H9 (cell line): ENCODE measurements around the gene KRTAP4-9. TPM values are rescaled to one million over a fixed set of nuclear protein-coding genes. Genes with fewer than 3 reads are reported as not detected.

Experiments used
- DNase-seq: peaks from one replicate; pipeline ENCODE4 v3.0.0-alpha.2; 2017
- H2AFZ ChIP-seq: one replicate; pipeline ENCODE4 v1.6.1; 2013; ENCODE audit warnings: mild to moderate bottlenecking, low read length, control low read depth, moderate library complexity
- H2AK5ac ChIP-seq: 2 replicates; pipeline ENCODE4 v1.6.1; 2013; ENCODE audit warnings: low read length, control low read depth, mixed read lengths; ENCODE audit not compliant: insufficient read length
- H2BK120ac ChIP-seq: one replicate; pipeline ENCODE4 v1.6.1; 2013; ENCODE audit warnings: low read depth, mild to moderate bottlenecking, low read length, control low read depth, inconsistent platforms; ENCODE audit not compliant: poor library complexity, severe bottlenecking
- H2BK12ac ChIP-seq: 2 replicates; pipeline ENCODE4 v1.6.1; 2013; ENCODE audit warnings: low read length, control low read depth, mixed read lengths, low read depth; ENCODE audit not compliant: insufficient read length
- H2BK15ac ChIP-seq: 2 replicates; pipeline ENCODE4 v1.6.1; 2013; ENCODE audit warnings: low read depth, low read length, control low read depth
- H2BK20ac ChIP-seq: one replicate; pipeline ENCODE4 v1.6.1; 2013; ENCODE audit warnings: low read depth, mild to moderate bottlenecking, low read length, control low read depth, inconsistent platforms; ENCODE audit not compliant: poor library complexity, severe bottlenecking
- H2BK5ac ChIP-seq: 2 replicates; pipeline ENCODE4 v1.6.1; 2013; ENCODE audit warnings: low read length, control low read depth, mixed read lengths; ENCODE audit not compliant: insufficient read length
- H3K14ac ChIP-seq: 2 replicates; pipeline ENCODE4 v1.6.1; 2013; ENCODE audit warnings: low read length, control low read depth; ENCODE audit not compliant: insufficient read depth
- H3K18ac ChIP-seq: 2 replicates; pipeline ENCODE4 v1.6.1; 2013; ENCODE audit warnings: low read depth, mild to moderate bottlenecking, mixed read lengths, low read length, control low read depth; ENCODE audit not compliant: insufficient read length
- H3K23ac ChIP-seq: 2 replicates; pipeline ENCODE4 v1.6.1; 2013; ENCODE audit warnings: low read length, control low read depth, mixed read lengths, low read depth; ENCODE audit not compliant: insufficient read length
- H3K23me2 ChIP-seq: 2 replicates; pipeline ENCODE4 v1.6.1; 2013; ENCODE audit warnings: low read depth, mild to moderate bottlenecking, mixed read lengths, low read length, control low read depth; ENCODE audit not compliant: insufficient read length, poor library complexity, severe bottlenecking
- H3K27ac ChIP-seq: 2 replicates; pipeline ENCODE4 v1.5.1; 2013; ENCODE audit warnings: low read length, control low read depth, mixed read lengths, low read depth; ENCODE audit not compliant: insufficient read length
- H3K27me3 ChIP-seq: 2 replicates; pipeline ENCODE4 v1.6.1; 2013; ENCODE audit warnings: low read length, control low read depth, inconsistent platforms; ENCODE audit not compliant: insufficient read depth
- H3K4ac ChIP-seq: 2 replicates; pipeline ENCODE4 v1.6.1; 2013; ENCODE audit warnings: low read depth, mild to moderate bottlenecking, control low read depth, inconsistent platforms, low read length, moderate library complexity
- H3K4me1 ChIP-seq: 2 replicates; pipeline ENCODE4 v1.6.1; 2013; ENCODE audit warnings: low read length, control low read depth, inconsistent platforms; ENCODE audit not compliant: insufficient read depth
- H3K4me2 ChIP-seq: 2 replicates; pipeline ENCODE4 v1.6.1; 2013; ENCODE audit warnings: low read length, control low read depth, mixed read lengths; ENCODE audit not compliant: insufficient read length, insufficient read depth
- H3K56ac ChIP-seq: 2 replicates; pipeline ENCODE4 v1.6.1; 2013; ENCODE audit warnings: low read depth, mild to moderate bottlenecking, mixed read lengths, low read length, control low read depth; ENCODE audit not compliant: insufficient read length
- H3K79me1 ChIP-seq: 2 replicates; pipeline ENCODE4 v1.6.1; 2013; ENCODE audit warnings: low read depth, mild to moderate bottlenecking, moderate library complexity, low read length, control low read depth, inconsistent platforms; ENCODE audit not compliant: insufficient read depth, poor library complexity, severe bottlenecking
- H3K79me2 ChIP-seq: 2 replicates; pipeline ENCODE4 v1.6.1; 2013; ENCODE audit warnings: low read length, control low read depth, inconsistent platforms; ENCODE audit not compliant: insufficient read depth
- H3K9ac ChIP-seq: 2 replicates; pipeline ENCODE4 v1.6.1; 2013; ENCODE audit warnings: low read length, control low read depth, mixed read lengths; ENCODE audit not compliant: insufficient read length; ENCODE audit errors: extremely low read depth
- H3K9me3 ChIP-seq: one replicate; pipeline ENCODE4 v1.6.1; 2013; ENCODE audit warnings: low read depth, low read length, inconsistent platforms; ENCODE audit not compliant: control insufficient read depth
- H3T11ph ChIP-seq: one replicate; pipeline ENCODE4 v1.6.1; 2013; ENCODE audit warnings: mild to moderate bottlenecking, low read length, control low read depth, inconsistent platforms
- H4K20me1 ChIP-seq: one replicate; pipeline ENCODE4 v1.6.1; 2013; ENCODE audit not compliant: control insufficient read depth, insufficient read length, insufficient read depth
- H4K5ac ChIP-seq: 2 replicates; pipeline ENCODE4 v1.6.1; 2013; ENCODE audit warnings: low read depth, mild to moderate bottlenecking, mixed read lengths, low read length, control low read depth; ENCODE audit not compliant: insufficient read length
- H4K8ac ChIP-seq: replicated peaks from 2 replicates; pipeline ENCODE4 v1.6.1; 2013; ENCODE audit warnings: low read length, control low read depth, mixed read lengths, low read depth; ENCODE audit not compliant: insufficient read length
- H4K91ac ChIP-seq: 2 replicates; pipeline ENCODE4 v1.6.1; 2013; ENCODE audit warnings: low read depth, mild to moderate bottlenecking, moderate library complexity, mixed read lengths, low read length, control low read depth; ENCODE audit not compliant: insufficient read length
- H3K27ac Mint-ChIP-seq, 3 experiments: 2 replicates in 2 of 3; 3 replicates in 1 of 3; pipeline ENCODE4 v1.8.0; 2020 to 2021; ENCODE audit warnings: mixed read lengths in 3 of 3, mild to moderate bottlenecking in 1 of 3, moderate library complexity in 1 of 3
- H3K27me3 Mint-ChIP-seq: 2 replicates; pipeline ENCODE4 v1.8.0; 2021; ENCODE audit warnings: low read depth, mild to moderate bottlenecking, moderate library complexity, mixed read lengths
- H3K36me3 Mint-ChIP-seq, 3 experiments: 2 replicates in 2 of 3; 3 replicates in 1 of 3; pipeline ENCODE4 v1.8.0; 2020 to 2021; ENCODE audit warnings: low read depth in 3 of 3, mixed read lengths in 3 of 3; ENCODE audit not compliant: insufficient read depth in 1 of 3
- H3K4me1 Mint-ChIP-seq, 2 experiments: 2 replicates each; pipeline ENCODE4 v1.8.0; 2020; ENCODE audit warnings: mixed read lengths in 2 of 2
- H3K4me3 Mint-ChIP-seq, 2 experiments: 2 replicates in 1 of 2; 3 replicates in 1 of 2; pipeline ENCODE4 v1.8.0; 2020 to 2021; ENCODE audit warnings: mild to moderate bottlenecking in 2 of 2, mixed read lengths in 2 of 2, moderate library complexity in 1 of 2
- H3K9me3 Mint-ChIP-seq, 2 experiments: 2 replicates in 1 of 2; 3 replicates in 1 of 2; pipeline ENCODE4 v1.8.0; 2020; ENCODE audit warnings: mild to moderate bottlenecking in 2 of 2, mixed read lengths in 2 of 2, moderate library complexity in 1 of 2
- CTCF ChIP-seq: fragments of 200-600 bp; sonication (generic); conservative IDR thresholded peaks from 3 replicates; pipeline ENCODE4 v1.8.0; 2021; ENCODE audit warnings: antibody characterized with exemption, mild to moderate bottlenecking
- total RNA-seq: library from RNA; stranded (reverse); gene quantifications from 2 replicates; pipeline ENCODE4 v1.2.1, GENCODE V29; 2021

The KRTAP4-9 gene
- total RNA-seq, 1 experiment from 2014 or later = not detected

DNA sequence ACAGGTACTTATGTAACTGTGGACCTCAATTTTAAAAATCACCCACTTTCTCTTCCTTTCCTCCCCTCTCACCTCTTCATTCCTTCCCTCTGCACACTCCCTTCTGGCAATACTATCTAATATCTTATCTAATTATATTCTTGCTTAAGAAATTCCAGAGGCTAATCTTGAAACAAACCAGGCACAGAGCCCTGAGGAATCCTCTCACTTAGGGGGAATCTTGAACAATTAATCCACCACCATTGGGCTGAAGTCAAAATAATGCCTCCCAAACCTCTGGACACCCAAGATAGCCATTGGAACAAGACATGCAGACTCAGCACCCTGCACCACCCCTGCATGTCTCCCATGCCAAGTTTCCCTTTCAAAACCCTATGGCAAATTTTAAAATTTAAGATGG lies 36.2 kb downstream of the KRTAP4-9 start:
- H3K4ac ChIP-seq = no peak overlapping the region
- no peak overlapping the region for H2BK20ac ChIP-seq
- H3K14ac ChIP-seq = no peak overlapping the region
- H3K27ac ChIP-seq = no peak overlapping the region
- no peak overlapping the region for H2BK15ac ChIP-seq
- H3K23me2 ChIP-seq = no peaks in the 10 kb centered on the region
- H4K20me1 ChIP-seq = no peaks in the 10 kb centered on the region
- H3K79me2 ChIP-seq = no peaks in the 10 kb centered on the region
- H3T11ph ChIP-seq = no peak overlapping the region
- no peak overlapping the region for H3K4me2 ChIP-seq
- H3K4me1 ChIP-seq = no peaks in the 10 kb centered on the region
- no peaks in the 10 kb centered on the region for H3K79me1 ChIP-seq
- TF ChIP-seq CTCF = no peak
- H3K9me3 ChIP-seq = peaks cover 7% of the 10 kb centered on the region
- no peak overlapping the region for H4K8ac ChIP-seq
- no peak overlapping the region for H2AFZ ChIP-seq
- peaks cover 0 to under 1% of the 10 kb centered on the region in 2 experiments; a peak in 1 of 4 replicates for H3K4me1 Mint-ChIP-seq
- H3K56ac ChIP-seq = no peak overlapping the region
- H3K27me3 Mint-ChIP-seq = peaks cover 2% of the 10 kb centered on the region
- peaks cover 14 to 39% (median 23%) of the 10 kb centered on the region in 3 experiments for H3K36me3 Mint-ChIP-seq
- no peak overlapping the region for H3K4me3 Mint-ChIP-seq
- H2AK5ac ChIP-seq = no peak overlapping the region
- no peak overlapping the region for H2BK5ac ChIP-seq
- H3K18ac ChIP-seq = no peak overlapping the region
- H3K27me3 ChIP-seq = no peaks in the 10 kb centered on the region
- no peak for DNase-seq
- no peak overlapping the region for H3K9ac ChIP-seq
- no peak overlapping the region for H3K23ac ChIP-seq
- H2BK120ac ChIP-seq = no peak overlapping the region
- no peak overlapping the region for H2BK12ac ChIP-seq
- no peak overlapping the region for H4K91ac ChIP-seq
- H4K5ac ChIP-seq = no peak overlapping the region
- no peak overlapping the region for H3K27ac Mint-ChIP-seq
- H3K9me3 Mint-ChIP-seq = peaks cover 31 to 40% of the 10 kb centered on the region in 2 experiments
